Neural crest cell (in vitro differentiated cells): Measurements from ENCODE around the gene PHKA1. TPM values are rescaled to one million over a fixed set of nuclear protein-coding genes. Genes with fewer than 3 reads are reported as not detected.

ENCODE experiments used
- DNase-seq: peaks from one replicate; pipeline ENCODE4 v3.0.0; 2021; ENCODE audit warnings: low read depth, mixed read lengths, low spot score
- H3K27ac Mint-ChIP-seq: one replicate; pipeline ENCODE4 v1.8.0; 2021; ENCODE audit warnings: mild to moderate bottlenecking, mixed read lengths; ENCODE audit not compliant: unreplicated experiment
- H3K27me3 Mint-ChIP-seq: 2 replicates; pipeline ENCODE4 v1.8.0; 2021; ENCODE audit warnings: low read depth, mild to moderate bottlenecking, mixed read lengths
- H3K36me3 Mint-ChIP-seq: 2 replicates; pipeline ENCODE4 v1.8.0; 2021; ENCODE audit warnings: low read depth, mild to moderate bottlenecking, mixed read lengths
- H3K4me1 Mint-ChIP-seq: 2 replicates; pipeline ENCODE4 v1.8.0; 2021; ENCODE audit warnings: mixed read lengths
- H3K4me3 Mint-ChIP-seq: one replicate; pipeline ENCODE4 v1.8.0; 2021; ENCODE audit warnings: mild to moderate bottlenecking, mixed read lengths
- H3K9me3 Mint-ChIP-seq: 2 replicates; pipeline ENCODE4 v1.8.0; 2021; ENCODE audit warnings: mixed read lengths
- CTCF ChIP-seq: fragments of 200-600 bp; sonication (generic); conservative IDR thresholded peaks from 2 replicates; pipeline ENCODE4 v1.5.0; 2021; ENCODE audit warnings: antibody characterized with exemption, mild to moderate bottlenecking
- total RNA-seq: library from RNA; stranded (reverse); gene quantifications from 2 replicates; pipeline ENCODE4 v1.2.1, GENCODE V29; 2021

PHKA1 gene
- total RNA-seq, 1 donor from 2014 or later, result 10.2 TPM

DNA sequence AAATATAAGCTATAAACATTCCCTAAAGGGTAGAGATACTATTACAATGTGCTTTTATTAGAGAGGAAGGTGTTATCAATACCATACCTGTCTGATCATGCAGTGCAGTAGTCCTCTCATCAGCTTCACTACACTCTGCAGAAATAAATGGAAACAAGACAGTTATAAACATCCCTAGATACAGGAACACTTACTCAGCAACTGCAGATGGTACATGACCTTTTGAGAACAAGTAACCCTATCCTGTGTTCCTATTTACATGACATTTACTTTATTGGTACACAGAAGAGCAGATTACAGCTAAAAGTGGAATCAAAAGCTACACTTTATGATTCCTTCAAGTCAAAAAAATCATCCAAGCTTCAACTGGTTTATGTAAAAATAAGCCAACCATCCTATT is 9.0 kb downstream of the PHKA1 start:
- DNase-seq, result no peak
- Mint-ChIP-seq H3K4me3 (no peak overlapping the region), H3K36me3 (peaks cover 21% of the 10 kb centered on the region), H3K4me1 (no peaks in the 10 kb centered on the region), H3K27ac (no peak overlapping the region), H3K27me3 (no peaks in the 10 kb centered on the region), H3K9me3 (peaks cover 3% of the 10 kb centered on the region)
- no peak for TF ChIP-seq CTCF

DNA sequence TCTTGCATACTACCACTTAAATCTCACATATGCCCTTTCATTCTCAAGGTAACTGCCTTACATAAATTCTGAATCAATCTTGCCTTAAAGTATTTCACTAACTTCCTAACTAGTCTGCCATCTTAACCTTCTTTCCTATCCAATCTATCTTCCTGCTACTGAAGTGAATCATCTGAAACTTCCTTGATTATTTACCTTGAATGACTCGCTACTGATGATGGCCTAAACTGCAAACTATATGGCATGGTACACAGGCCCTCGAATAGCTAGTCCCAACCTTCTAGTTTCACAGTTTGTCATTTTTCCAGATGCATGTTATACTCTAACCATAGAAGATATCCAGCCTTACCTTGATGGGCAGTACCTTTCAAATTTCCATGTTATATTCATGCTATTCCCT is 19.9 kb downstream of the PHKA1 start:
- Mint-ChIP-seq H3K36me3 (peaks cover 15% of the 10 kb centered on the region), H3K9me3 (peaks cover 2% of the 10 kb centered on the region), H3K27me3 (no peaks in the 10 kb centered on the region), H3K27ac (no peak overlapping the region), H3K4me3 (no peak overlapping the region), H3K4me1 (no peaks in the 10 kb centered on the region)
- TF ChIP-seq CTCF, result no peak
- no peak for DNase-seq

DNA sequence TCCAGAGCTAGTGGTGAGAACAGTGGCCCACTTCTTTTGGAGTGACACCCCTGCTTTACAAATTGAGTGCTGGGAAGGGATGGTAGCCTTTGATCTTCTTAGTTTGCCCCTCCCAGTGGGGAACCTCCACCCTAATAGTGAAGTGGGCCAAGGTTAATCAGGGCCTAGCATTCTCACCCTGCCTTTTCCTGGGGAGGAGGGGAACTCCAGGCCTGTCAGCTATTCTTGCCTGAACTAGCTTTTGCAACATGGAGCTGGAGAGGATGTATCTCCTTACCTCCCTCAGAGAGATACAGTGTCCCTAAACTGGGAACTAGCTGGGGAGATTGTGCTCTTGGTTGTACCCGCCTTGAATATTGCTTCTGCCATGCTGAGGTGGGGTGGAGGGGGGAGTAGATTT is 20.6 kb downstream of the PHKA1 start:
- TF ChIP-seq CTCF, result no peak
- Mint-ChIP-seq H3K4me3 (no peak overlapping the region), H3K4me1 (no peaks in the 10 kb centered on the region), H3K9me3 (peaks cover 3% of the 10 kb centered on the region), H3K27me3 (no peaks in the 10 kb centered on the region), H3K27ac (no peak overlapping the region), H3K36me3 (peaks cover 14% of the 10 kb centered on the region)
- no peak for DNase-seq

- TF ChIP-seq CTCF, result no peak
- Mint-ChIP-seq H3K4me1 (no peaks in the 10 kb centered on the region), H3K27ac (no peak overlapping the region), H3K36me3 (peaks cover 15% of the 10 kb centered on the region), H3K27me3 (no peaks in the 10 kb centered on the region), H3K9me3 (peaks cover 5% of the 10 kb centered on the region), H3K4me3 (no peak overlapping the region)
- no peak for DNase-seq
Observed at GRCh38 chrX:72687396-72687795, 26.7 kb downstream of the PHKA1 start.

DNA sequence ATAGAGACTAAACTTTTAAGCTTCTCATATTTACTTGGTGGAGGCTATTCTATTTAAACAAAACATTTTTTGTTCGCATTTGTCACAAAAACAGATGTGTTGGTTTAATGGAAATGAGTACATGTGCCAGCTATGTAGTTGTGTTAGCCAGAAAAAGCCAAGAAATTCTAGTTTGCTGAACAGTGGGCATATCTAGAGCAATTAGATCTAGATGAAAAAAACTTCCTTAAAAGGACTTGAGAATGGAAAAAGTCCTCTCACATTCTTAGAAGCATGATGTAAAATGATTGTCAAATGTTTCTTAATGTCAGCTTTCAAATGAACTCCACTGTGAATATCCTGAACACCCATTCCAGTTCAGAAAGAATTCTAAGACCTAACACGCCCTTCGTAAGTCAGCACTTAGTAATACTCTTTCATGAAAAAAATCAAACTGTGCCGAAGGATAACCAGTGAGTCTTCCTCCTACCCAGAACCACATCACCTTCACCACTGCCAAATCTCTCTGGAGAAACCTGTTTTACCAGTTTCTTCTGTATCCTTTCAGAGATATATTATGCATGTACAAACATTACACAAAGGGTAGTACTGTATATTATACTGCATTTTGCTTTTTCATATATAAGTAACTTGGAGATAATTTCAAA is 28.2 kb downstream of the PHKA1 start:
- Mint-ChIP-seq H3K9me3 (peaks cover 5% of the 10 kb centered on the region), H3K4me3 (no peak overlapping the region), H3K36me3 (peaks cover 15% of the 10 kb centered on the region), H3K27me3 (no peaks in the 10 kb centered on the region), H3K4me1 (no peaks in the 10 kb centered on the region), H3K27ac (no peak overlapping the region)
- DNase-seq, result no peak
- no peak for TF ChIP-seq CTCF

- peaks cover 5% of the 10 kb centered on the region for H3K9me3 Mint-ChIP-seq
- no peaks in the 10 kb centered on the region for H3K4me1 Mint-ChIP-seq
- H3K27ac Mint-ChIP-seq, result no peak overlapping the region
- TF ChIP-seq CTCF, result no peak
- no peaks in the 10 kb centered on the region for H3K27me3 Mint-ChIP-seq
- peaks cover 18% of the 10 kb centered on the region for H3K36me3 Mint-ChIP-seq
- no peak overlapping the region for H3K4me3 Mint-ChIP-seq
- no peak for DNase-seq
Observed at GRCh38 chrX:72685018-72685417, 29.1 kb downstream of the PHKA1 start.
